ENCODE results near the gene CDKN1A.

The CDKN1A gene

DNA sequence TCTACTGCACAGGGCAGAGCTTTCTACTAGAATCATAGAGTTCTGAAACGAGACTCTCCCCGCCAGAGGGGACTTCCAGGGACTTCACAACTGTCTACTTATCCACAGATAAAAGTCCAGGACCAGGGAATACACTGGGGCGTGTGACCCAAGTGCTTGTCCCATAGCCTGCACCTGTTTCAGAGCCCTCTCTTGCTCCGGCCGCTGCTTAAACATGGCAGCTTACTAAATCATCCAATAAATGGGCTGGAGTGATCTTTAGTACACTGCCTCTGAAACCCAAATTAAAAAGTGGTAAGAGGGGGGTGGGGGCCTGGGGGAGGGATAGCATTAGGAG is 10.2 kb downstream of the CDKN1A start:
- H3K79me2 ChIP-seq (ENCODE audit: insufficient read depth, low read depth), result no peaks in the 10 kb centered on the region
- no peak overlapping the region for H3K27ac ChIP-seq
- no peaks in the 10 kb centered on the region for H3K36me3 ChIP-seq (ENCODE audit: insufficient read depth)
- no peak overlapping the region for H3K4me2 ChIP-seq
- H4K20me1 ChIP-seq (ENCODE audit: insufficient read depth), result no peaks in the 10 kb centered on the region
- H3K4me3 ChIP-seq (IDR thresholded peaks at IDR 0.05; ENCODE audit: insufficient read depth, low read depth, low read length), result no peak overlapping the region
- no peak overlapping the region for H3K9ac ChIP-seq
- no peaks in the 10 kb centered on the region for H3K4me1 ChIP-seq (ENCODE audit: low read depth, poor library complexity, severe bottlenecking)
- TF ChIP-seq, protein P1, sequence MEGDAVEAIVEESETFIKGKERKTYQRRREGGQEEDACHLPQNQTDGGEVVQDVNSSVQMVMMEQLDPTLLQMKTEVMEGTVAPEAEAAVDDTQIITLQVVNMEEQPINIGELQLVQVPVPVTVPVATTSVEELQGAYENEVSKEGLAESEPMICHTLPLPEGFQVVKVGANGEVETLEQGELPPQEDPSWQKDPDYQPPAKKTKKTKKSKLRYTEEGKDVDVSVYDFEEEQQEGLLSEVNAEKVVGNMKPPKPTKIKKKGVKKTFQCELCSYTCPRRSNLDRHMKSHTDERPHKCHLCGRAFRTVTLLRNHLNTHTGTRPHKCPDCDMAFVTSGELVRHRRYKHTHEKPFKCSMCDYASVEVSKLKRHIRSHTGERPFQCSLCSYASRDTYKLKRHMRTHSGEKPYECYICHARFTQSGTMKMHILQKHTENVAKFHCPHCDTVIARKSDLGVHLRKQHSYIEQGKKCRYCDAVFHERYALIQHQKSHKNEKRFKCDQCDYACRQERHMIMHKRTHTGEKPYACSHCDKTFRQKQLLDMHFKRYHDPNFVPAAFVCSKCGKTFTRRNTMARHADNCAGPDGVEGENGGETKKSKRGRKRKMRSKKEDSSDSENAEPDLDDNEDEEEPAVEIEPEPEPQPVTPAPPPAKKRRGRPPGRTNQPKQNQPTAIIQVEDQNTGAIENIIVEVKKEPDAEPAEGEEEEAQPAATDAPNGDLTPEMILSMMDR (conservative IDR thresholded peaks at IDR 0.05; ENCODE audit: low read depth, low read length), result no peak
- no peaks in the 10 kb centered on the region for H3K27me3 ChIP-seq (ENCODE audit: insufficient read depth, low read depth)
- no peak overlapping the region for H2AFZ ChIP-seq (ENCODE audit: low read depth)

DNA sequence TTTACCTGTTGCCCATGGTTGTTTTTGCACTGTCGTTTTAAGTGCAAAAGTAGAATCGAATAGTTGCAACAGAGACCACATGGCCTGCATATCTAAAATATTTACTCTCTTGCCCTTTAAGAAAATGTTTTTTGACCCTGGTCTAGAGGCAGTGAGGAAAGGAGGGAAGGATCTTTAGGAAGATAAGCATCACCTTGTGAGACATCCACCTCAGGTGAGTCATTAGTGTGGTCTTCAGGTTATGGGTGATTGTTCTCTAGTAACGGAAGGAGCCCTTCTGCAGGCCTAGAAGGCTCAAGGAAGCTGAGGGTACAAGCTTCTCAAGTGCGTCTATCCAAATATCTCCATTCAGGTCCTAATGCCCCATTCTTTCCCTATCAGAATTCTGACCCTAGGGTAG is 12.5 kb downstream of the CDKN1A start:
- no peaks in the 10 kb centered on the region for H4K20me1 ChIP-seq (ENCODE audit: insufficient read depth)

DNA sequence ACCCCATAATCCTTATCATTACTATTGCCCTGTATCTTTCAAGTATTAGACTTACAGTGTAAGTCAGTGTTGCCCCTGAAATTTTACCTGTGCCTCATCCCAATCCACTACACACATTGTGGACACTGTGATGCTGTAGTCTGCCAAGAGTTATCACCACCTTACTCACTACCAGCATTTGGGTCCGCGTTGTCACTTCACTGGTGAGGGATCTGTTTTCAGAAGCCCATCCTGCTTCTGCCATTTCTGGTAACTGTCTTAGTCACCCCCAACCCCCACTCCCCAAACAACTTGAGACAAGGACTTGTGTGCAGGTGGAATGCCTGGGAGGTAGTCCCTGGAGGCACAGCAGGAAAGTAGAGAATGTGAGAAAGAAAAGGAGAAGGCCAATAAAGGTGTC is 13.1 kb downstream of the CDKN1A start:
- Histone ChIP-seq H3K4me1 (ENCODE audit: low read depth, poor library complexity, severe bottlenecking) (no peaks in the 10 kb centered on the region), H3K27me3 (ENCODE audit: insufficient read depth, low read depth) (no peaks in the 10 kb centered on the region)
- TF ChIP-seq, protein P1 (conservative IDR thresholded peaks at IDR 0.05; ENCODE audit: low read depth, low read length), result no peak

More for the DNA sequence above, 12.5 kb downstream of the CDKN1A start:
- H3K9ac ChIP-seq, result no peak overlapping the region
- H3K79me2 ChIP-seq (ENCODE audit: insufficient read depth, low read depth), result no peaks in the 10 kb centered on the region
- H2AFZ ChIP-seq (ENCODE audit: low read depth), result no peak overlapping the region
- TF ChIP-seq, protein P1 (conservative IDR thresholded peaks at IDR 0.05; ENCODE audit: low read depth, low read length), result no peak
- H3K27ac ChIP-seq, result no peak overlapping the region
- no peak overlapping the region for H3K4me2 ChIP-seq
- no peaks in the 10 kb centered on the region for H3K27me3 ChIP-seq (ENCODE audit: insufficient read depth, low read depth)
- H3K4me1 ChIP-seq (ENCODE audit: low read depth, poor library complexity, severe bottlenecking), result no peaks in the 10 kb centered on the region
- no peaks in the 10 kb centered on the region for H3K36me3 ChIP-seq (ENCODE audit: insufficient read depth)
- no peak overlapping the region for H3K4me3 ChIP-seq (IDR thresholded peaks at IDR 0.05; ENCODE audit: insufficient read depth, low read depth, low read length)

DNA sequence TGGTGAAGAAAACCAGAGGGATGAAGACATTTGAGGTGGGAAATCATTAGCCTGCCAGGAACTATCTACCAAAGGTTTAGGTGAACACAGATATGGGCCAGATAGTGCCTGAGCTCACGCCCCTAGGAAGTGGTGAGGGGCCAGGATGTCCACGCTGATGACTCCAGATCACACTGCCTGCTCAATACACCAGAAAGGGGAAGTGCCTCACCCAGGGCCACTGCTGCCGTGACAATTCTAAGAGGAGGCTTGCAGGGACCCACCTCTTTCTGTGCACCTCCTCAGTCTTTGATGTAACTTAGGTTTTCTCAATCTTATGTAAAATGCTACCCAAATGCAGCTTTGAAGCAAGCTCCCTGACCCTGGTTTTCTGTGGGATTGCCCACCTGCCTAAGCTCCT is 13.7 kb downstream of the CDKN1A start:
- Histone ChIP-seq H3K27ac (no peak overlapping the region), H3K36me3 (ENCODE audit: insufficient read depth) (no peaks in the 10 kb centered on the region)

More for the DNA sequence above, 13.1 kb downstream of the CDKN1A start:
- Histone ChIP-seq H3K9ac (no peak overlapping the region), H3K4me3 (IDR thresholded peaks at IDR 0.05; ENCODE audit: insufficient read depth, low read depth, low read length) (no peak overlapping the region), H3K79me2 (ENCODE audit: insufficient read depth, low read depth) (no peaks in the 10 kb centered on the region), H3K36me3 (ENCODE audit: insufficient read depth) (no peaks in the 10 kb centered on the region), H3K4me2 (no peak overlapping the region), H2AFZ (ENCODE audit: low read depth) (no peak overlapping the region), H3K27ac (no peak overlapping the region), H4K20me1 (ENCODE audit: insufficient read depth) (no peaks in the 10 kb centered on the region)

More for the DNA sequence above, 13.7 kb downstream of the CDKN1A start:
- Histone ChIP-seq H3K4me2 (no peak overlapping the region), H3K9ac (no peak overlapping the region), H3K79me2 (ENCODE audit: insufficient read depth, low read depth) (no peaks in the 10 kb centered on the region), H3K4me1 (ENCODE audit: low read depth, poor library complexity, severe bottlenecking) (no peaks in the 10 kb centered on the region), H3K4me3 (IDR thresholded peaks at IDR 0.05; ENCODE audit: insufficient read depth, low read depth, low read length) (no peak overlapping the region), H4K20me1 (ENCODE audit: insufficient read depth) (no peaks in the 10 kb centered on the region), H3K27me3 (ENCODE audit: insufficient read depth, low read depth) (no peaks in the 10 kb centered on the region), H2AFZ (ENCODE audit: low read depth) (no peak overlapping the region)
- TF ChIP-seq, protein P1 (conservative IDR thresholded peaks at IDR 0.05; ENCODE audit: low read depth, low read length), result no peak
